SH-SY5Y (cell line): ENCODE data around the gene CD58.

ENCODE experiments used
- GATA2 ChIP-seq: IDR thresholded peaks from 2 replicates; pipeline ENCODE4 v1.6.1; 2011; ENCODE audit warnings: mild to moderate bottlenecking, low read depth, low read length
- GATA3 ChIP-seq: IDR thresholded peaks from 2 replicates; pipeline ENCODE4 v1.6.1; 2011; ENCODE audit warnings: low read depth, mild to moderate bottlenecking, low read length, moderate library complexity

Gene CD58

GRCh38 chr1:116570358-116571214 is at the start of gene CD58:
CD58 (minus strand) TSS chr1:116571026; CDS start chr1:116570972, 54 bp downstream.
- TF ChIP-seq GATA2 (no peak), GATA3 (no peak)

GRCh38 chr1:116605315-116605714 is 34.5 kb upstream of the CD58 start:
- TF ChIP-seq GATA2, result no peak

DNA sequence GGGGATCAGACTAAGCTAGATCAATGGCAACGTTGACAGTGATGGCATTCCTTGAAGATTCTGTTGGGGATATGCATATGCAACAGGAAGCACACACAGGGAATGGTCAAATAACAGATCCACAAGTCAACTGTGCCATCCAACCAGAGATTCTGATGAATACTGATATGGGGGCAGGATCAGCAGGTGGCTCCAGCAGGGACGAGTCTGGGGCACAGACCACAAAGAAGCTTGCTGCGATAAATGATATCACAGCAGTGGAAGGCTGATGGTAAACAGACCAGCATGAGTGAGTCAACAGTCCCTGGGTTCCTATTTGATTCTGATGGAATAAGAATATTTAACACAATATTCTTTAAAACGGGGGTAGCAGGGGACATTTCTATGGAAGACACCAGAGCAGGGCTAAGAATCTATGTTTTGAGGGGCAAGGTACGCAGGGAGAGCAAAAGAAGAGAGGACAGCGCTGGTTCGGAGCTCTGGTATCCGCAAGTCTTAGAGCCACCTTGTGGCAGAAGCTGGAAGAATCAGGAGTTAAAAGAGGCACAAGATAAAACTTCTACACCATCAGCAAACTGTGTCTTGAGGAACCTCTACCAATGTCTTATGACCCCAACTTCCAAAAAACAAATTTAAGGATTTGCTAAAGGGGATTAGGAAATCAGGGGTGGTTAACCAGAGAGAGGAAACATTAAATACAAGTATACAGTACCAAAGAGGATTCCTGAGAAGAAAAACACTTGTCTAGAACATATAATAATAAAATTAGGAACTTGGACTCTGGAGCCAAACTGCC is 25.3 kb upstream of the CD58 start:
- TF ChIP-seq GATA2, result peak; percentile 61

DNA sequence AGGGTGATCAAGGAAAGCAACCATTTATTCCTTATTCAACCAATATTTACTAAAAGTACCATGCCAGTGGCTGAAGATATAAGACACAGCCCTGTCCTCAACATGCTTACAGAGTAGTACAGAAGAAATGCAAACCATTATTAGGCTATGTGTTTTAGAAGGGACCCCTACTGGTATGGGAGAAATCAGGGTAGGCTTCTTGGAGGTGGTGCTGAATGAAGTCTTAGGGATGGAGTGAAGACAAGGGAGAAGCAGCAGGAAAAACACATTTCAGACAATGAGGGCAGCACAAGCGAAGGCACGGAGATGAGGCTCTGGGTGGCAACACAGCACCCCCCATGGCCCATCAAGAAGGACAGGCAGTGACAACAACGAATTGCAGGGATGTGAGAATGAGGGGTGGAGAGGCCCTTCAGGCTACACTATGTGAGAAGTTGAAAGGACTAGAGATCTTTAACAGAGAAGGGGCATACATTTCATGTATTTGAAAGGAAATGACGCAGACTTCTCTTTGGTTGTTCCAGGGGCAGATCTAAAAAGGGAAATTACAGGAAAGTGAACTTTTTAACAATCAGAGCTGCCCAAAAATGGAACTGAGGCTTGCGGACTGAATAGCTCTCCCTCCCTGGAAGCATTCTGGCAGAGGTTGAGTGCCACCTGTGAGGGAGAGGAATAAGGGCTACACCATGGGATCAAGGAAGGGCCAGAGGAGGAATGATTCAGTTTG is 16.8 kb upstream of the CD58 start:
- no peak for TF ChIP-seq GATA2
- no peak for TF ChIP-seq GATA3

- no peak for TF ChIP-seq GATA3
- no peak for TF ChIP-seq GATA2
Observed at GRCh38 chr1:116586741-116587143, 15.9 kb upstream of the CD58 start.

GRCh38 chr1:116585886-116586285 is 15.1 kb upstream of the CD58 start:
- TF ChIP-seq GATA3 (no peak), GATA2 (no peak)

DNA sequence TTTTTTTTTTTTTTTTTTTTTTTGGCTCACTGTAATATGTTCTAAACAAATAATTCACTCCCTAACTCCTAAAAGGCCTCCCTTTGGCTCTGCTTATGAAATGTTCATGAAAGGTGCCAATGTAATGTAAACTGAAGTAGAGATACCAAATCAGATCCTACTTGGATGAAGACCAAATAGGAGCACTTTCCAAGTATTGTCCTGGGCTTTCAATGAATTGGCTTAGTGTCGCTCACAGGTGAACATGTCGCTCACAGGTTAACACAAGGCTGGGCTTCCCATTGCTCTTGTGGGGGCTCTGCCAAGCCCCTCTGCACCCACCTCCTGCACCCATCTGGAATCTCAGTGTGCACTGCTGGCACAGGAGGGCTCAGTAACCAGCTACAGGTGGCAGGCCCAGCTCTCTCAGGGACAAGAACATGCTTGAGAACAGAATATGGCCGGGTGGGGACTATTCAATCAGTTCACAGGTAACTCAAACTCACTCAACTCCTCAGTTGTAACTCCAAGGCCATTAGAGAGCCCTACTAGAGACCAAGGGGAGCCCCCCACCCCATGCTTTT is 10.6 kb upstream of the CD58 start:
- TF ChIP-seq GATA3 (no peak), GATA2 (no peak)

GRCh38 chr1:116580446-116581322 is 9.9 kb upstream of the CD58 start:
- TF ChIP-seq GATA3 (no peak), GATA2 (no peak)

DNA sequence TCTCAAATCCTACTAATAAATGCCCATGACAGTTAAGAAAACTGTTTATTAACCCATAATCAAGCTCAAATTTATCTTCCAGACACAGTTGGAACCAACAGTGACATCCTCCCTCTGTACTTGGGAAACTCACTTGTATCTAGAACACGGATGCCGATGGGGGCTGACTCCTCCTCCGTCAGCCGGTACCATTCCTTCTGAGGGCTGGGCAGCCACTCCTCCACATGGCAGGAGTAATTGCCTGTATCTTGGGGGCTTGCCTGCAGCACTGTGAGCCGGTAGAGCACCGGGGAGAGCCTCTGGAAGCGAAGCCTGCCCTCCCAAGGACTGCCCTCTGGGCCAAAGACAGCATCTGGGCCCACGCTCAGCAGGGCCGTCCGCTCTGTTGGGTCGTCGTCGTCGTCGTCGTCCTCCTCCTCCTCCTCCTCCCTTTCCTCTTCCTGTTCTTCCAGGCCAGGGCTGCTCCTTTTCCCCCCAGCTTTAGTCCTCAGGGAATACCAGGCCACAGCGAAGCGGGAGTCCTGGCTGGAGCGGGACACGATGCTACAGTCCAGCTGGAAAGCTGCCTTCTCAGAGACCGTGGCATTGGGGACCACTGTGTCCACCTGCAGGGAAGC is 8.5 kb upstream of the CD58 start:
- TF ChIP-seq GATA3 (no peak), GATA2 (no peak)

DNA sequence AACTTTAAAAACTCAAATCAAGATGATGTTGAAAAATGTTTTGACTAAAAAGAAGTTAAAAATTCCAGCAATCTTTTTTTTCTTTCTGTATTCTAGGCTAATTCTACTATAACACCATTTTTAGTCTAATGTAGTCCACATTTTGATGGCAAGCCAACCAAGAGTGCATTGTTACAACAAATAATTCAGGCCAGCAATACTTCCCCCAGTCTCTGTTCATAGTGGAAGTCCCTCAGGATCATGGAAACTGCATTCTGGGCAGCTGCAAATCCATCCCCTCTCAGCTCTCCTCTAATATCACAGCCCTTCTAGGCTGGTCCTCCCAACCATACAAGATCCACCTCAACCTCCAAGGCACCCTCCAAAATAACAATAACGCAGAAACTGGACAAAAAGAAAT is 7.8 kb upstream of the CD58 start:
- TF ChIP-seq GATA3 (no peak), GATA2 (no peak)

DNA sequence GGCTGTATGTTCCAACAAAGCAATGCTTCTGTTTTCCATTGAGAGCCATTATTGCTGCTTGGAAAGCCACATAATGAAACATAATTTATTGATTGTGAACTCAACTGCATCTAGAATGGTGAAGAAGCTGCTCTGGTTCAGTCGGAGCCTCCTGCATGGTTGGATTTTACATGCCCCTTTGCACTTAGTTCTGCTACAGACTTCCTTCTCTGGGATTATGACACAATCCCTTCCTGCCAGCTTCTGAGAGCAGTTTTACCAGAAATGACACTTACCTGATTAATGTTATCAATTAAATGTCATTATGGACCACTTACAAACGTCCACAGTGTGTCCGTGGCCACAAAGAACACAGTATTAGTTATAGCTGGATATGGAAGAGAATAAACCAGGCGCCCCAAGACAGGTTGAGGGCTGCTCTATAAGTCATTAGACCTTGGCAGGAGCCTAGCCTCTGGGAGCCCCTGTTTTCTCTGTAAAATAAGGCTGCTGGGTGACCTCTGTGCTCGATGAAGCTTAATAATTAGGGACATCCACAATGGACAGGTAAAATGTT is 7.0 kb upstream of the CD58 start:
- TF ChIP-seq GATA3, result no peak

GRCh38 chr1:116574581-116575291 is 3.9 kb upstream of the CD58 start:
- no peak for TF ChIP-seq GATA3
- no peak for TF ChIP-seq GATA2
